DND-41 (cell line): ENCODE measurements around the gene MAB21L3.

Experiments used
- CTCF ChIP-seq: IDR thresholded peaks from 2 replicates; pipeline ENCODE4 v1.5.1; 2012; ENCODE audit warnings: borderline replicate concordance, low read length, moderate library complexity, mild to moderate bottlenecking; ENCODE audit not compliant: poor library complexity, severe bottlenecking; ENCODE audit errors: extremely low read depth
- EZH2 ChIP-seq: IDR thresholded peaks from 3 replicates; pipeline ENCODE4 v1.6.1; 2012; ENCODE audit warnings: borderline replicate concordance, low read depth, mild to moderate bottlenecking, moderate library complexity, low read length, inconsistent platforms; ENCODE audit not compliant: severe bottlenecking

DNA sequence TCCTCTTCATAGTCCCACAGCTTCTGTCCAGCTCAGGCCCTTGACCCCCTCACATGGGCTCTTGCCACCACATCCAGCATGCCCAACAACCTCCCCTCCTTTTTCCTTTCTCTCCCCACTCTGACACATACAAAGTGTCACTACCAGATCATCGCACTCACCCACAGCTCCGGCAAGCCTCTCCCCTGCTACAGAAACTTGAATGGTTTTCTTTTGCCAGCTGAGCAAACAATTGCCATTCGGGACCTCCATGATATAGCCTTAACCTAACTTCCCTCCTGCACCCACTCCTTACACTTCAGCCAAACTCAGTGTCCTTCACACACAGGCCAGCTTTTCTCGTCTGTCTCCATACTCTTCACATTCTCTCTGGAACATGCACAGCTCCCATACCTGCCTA is 43.3 kb downstream of the MAB21L3 start:
- no peak for TF ChIP-seq CTCF
- no peak for TF ChIP-seq EZH2
